D721Med (cell line): Measurements from ENCODE around the gene AFF3.
"Not testable (repeated sequence)": the region's sequence is repeated elsewhere in the genome, so short reads cannot be mapped to it uniquely, and the experiment has no call there.

ENCODE experiments used
- DNase-seq: peaks from one replicate; pipeline ENCODE4 v3.0.0; 2011; ENCODE audit warnings: low spot score; ENCODE audit not compliant: insufficient read length
- FAIRE-seq: peaks from 2 replicates; lab custom pipeline; 2011; peaks lifted over from hg19 to GRCh38; lab: Jason Lieb, UNC
- CTCF ChIP-seq: IDR thresholded peaks from 2 replicates; pipeline ENCODE4 v1.5.1; 2012; ENCODE audit warnings: mild to moderate bottlenecking, control low read depth; ENCODE audit not compliant: insufficient read depth; ENCODE audit errors: missing control alignments

Gene AFF3

GRCh38 chr2:99520195-99520594 is 622.2 kb downstream of the AFF3 start:
- no peak for FAIRE-seq
- DNase-seq, result no peak
- no peak for TF ChIP-seq CTCF

GRCh38 chr2:99514357-99514756 is 628.0 kb downstream of the AFF3 start:
- TF ChIP-seq CTCF, result no peak
- no peak for DNase-seq
- FAIRE-seq, result no peak

- TF ChIP-seq CTCF, result no peak
- no peak for DNase-seq
- no peak for FAIRE-seq
These were observed 630.2 kb downstream of the AFF3 start for GRCh38 chr2:99512181-99512591.

GRCh38 chr2:99509387-99509786 is 633.0 kb downstream of the AFF3 start:
- FAIRE-seq, result no peak
- no peak for TF ChIP-seq CTCF
- no peak for DNase-seq

GRCh38 chr2:99507937-99508818 is 634.2 kb downstream of the AFF3 start:
- FAIRE-seq, result no peak
- TF ChIP-seq CTCF, result no peak
- no peak for DNase-seq

- TF ChIP-seq CTCF, result no peak
- DNase-seq (no peak), FAIRE-seq (no peak)
These were observed 637.4 kb downstream of the AFF3 start for GRCh38 chr2:99504844-99505584.

GRCh38 chr2:99503662-99504416 is 638.6 kb downstream of the AFF3 start:
- not testable (repeated sequence) for FAIRE-seq, DNase-seq
